Measurements from ENCODE around the gene HOXB3.

Gene HOXB3

GRCh38 chr17:48500435-48501426, 89.3 kb downstream of the HOXB3 start:
- no peak for DNase-seq (ENCODE audit: low read depth)

GRCh38 chr17:48499735-48500434, 90.2 kb downstream of the HOXB3 start:
- no peak for DNase-seq (ENCODE audit: low read depth)

GRCh38 chr17:48499248-48499647, 90.8 kb downstream of the HOXB3 start:
- DNase-seq (ENCODE audit: low read depth), result no peak
